ENCODE measurements around the gene AGPAT4.
"Not testable (repeated sequence)": the region's sequence is repeated elsewhere in the genome, so short reads cannot be mapped to it uniquely, and the experiment has no call there.

AGPAT4 gene

DNA sequence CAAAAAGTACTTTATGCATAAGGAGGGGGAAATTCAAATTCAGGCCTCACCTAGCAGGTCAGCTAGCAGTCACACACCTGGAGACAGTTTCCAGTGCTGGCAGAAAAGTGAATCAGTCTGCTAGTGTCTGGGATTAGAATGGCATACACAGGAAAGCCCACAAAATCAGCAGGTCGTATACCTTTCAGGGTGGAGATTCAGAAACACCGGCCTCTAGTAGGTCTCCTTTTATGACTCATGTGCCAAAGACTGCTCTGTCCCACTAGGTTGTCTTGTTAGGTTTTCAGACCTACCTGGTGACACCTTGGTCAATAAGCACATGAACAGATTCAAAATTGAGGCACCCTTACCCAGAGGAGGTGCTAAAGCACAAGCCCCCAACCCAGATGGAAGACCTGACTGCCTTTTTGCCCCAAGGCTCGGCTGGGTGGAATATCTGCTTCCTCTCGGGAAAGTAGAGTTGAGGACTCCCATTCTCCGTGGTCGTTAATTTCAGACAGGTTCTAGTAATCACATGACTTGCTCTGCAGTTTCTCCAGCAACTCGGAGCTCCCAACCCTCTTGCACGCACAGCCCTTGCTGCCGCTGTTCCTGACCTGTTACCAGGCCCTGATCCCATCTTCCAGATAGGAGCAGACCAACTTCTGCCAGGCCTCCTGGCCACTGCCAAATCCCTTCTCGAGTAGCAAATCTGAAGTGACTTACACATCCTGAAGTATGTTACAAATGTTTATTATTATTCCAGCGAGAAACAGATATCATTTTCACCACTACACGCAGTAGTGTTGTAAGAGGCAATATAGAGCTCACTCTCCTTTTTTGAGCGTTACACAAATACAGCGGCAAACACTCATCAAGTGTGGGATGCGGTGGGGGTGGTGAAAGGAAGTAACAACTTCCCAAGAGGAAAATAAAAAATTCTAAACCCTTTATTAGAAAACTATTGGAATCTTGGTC is 46.6 kb downstream of the AGPAT4 start:
- no peak for DNase-seq (ENCODE audit: low read depth, low spot score)

DNA sequence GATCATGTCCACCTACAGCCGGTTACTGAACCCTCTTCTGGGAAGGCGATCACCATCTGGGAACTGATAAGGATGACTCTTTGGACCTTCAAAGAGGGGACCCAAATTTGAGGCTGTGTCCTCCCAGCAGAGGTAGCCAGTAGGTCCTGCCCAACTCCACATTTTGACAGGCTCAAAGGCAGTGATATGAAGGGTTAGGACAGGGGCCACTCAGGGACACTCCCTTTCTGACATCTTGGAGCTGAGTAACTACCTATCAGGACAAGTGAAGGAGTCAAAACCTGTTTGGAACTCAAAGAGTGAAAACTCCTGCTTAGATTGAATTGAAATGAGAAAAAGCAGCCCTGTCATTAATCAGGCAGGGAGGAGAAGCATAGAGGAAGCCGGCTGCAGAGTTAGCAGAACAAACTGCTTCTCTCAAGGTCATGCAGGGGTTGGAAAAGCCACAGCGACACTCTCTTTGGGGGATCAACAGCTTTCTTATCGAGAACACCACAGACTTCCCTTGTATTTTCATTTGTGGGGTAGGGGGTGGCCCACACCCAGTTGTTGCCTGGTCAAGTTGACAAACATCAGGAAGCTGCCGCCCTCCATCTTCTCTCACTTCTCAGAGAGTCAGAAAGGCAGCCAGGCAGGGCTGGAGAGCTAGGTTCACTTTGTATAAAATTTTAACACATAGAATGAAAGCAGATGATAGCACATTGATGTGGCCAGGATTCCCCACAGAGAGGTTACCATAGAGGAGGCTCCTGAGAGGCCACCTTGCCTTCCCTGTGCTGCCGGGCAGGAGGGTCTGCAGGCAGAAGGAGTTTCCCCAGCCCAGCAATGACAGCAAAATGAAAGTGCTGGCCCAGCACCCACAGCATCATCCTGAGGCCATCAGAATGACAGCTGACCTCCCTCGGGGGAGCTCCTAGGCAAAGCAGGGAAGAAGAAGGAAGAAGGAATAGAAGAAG is 47.6 kb downstream of the AGPAT4 start:
- no peak for DNase-seq (ENCODE audit: low read depth, low spot score)

DNA sequence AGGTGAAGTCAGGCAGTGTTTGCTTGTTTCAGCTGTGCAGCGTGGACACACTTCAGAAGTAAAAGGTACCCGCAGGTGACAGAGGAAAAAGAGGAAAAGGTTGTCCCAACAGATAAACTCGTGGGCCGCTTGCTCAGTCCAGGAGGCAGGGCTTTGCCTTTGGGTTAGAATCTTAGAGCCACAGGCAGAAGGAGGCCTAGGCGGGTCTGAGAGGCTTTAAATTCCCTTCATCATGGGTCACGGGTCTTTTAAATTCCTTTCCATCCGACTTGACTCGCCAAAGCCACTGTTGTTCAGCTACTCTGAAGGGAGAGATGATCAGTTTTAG is 48.2 kb downstream of the AGPAT4 start:
- DNase-seq (ENCODE audit: low read depth, low spot score), result no peak

DNA sequence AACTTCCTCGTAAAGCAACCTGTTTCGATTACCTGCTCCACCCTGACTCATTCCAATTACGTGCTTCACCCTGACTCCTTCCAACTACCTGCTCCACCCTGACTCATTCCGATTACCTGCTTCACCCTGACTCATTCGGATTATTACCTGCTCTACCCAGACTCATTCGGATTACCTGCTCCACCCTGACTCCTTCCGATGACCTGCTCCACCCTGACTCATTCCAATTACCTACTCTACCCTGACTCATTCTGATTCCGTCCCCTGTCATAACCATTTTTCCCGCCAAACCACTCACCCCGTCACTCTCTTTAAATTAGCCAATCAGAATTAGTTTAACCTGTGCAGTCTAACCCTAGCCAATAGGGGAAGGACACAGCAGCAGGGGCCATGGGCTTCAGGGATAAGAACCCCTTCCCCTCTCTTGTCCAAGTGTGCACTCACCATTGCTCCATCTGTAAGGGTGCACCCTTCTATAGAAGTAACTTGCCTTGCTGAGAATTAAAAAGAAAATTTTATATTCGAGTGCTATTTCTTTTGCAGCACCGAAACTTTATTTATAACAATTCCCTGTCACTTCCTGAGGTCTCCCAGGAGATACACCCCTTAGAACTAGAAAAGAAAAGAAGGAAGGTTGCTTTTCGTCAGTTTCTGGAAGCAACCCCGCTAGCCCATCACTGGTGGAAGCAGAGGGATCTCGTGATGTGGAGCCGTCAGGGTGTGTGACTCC is 48.7 kb downstream of the AGPAT4 start:
- not testable (repeated sequence) for DNase-seq (ENCODE audit: low read depth, low spot score)

DNA sequence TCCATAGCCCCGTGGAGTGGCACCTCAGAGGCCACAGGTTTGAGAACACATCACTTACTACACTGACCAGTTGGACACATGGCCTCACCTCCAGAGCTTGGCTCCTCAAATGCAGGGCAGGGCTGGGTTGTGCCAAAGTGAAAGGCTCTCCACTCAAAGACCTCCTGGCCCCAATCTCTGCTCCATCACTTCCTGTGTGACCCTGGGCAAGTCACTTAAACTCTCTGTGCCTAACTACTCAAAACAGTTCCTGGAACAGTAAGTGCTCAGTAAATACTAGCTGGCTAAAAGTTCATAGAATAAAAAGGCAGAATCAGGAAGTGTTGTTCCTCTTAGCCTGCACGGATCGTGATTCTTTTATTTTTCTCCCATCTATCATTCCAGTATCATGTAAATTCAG is 50.2 kb downstream of the AGPAT4 start:
- DNase-seq (ENCODE audit: low read depth, low spot score), result no peak

DNA sequence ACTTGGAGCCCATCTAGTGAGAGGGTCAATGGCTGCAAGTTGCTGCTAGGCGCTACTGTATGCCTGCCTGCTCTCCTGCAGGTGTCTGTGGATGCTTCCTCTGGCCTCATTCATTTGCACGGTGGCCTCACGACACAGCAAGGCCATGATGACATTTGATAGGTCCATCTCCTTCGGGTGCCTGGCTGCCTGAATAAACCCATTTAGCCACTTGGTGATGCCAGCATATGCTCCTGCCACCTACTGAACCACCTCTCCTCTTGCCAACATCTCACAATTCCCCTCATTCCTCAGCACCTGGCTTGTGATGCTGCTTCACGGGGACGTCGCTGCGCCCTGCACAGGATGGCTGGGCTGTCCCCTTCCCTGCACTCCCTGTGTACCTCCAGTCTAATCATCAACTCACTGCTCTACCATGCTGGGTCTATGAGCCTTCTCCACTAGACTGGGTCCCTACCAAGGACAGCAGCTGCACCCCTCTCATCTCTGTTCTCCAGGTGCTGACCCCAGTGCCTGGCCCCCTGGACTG is 51.1 kb downstream of the AGPAT4 start:
- DNase-seq (ENCODE audit: low read depth, low spot score), result no peak

DNA sequence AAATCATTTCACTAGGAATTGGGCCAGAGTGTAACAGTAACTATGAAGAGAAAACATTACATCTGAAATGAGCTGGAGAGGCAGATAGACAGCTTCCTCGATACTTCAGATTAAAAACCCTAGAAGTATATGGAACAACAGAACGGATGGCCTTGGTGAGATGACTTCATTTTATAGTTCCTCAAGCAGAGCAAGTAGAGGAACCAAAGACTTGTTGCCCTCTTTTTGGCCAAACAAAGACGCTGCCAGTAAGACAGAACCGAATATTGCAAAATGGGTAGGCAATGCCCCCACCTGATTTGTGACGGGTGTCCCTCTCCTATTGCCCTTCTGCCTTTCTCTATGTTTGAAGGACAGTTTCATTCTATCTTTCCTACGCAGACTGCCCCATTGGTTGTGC is 53.5 kb downstream of the AGPAT4 start:
- no peak for DNase-seq (ENCODE audit: low read depth, low spot score)

DNA sequence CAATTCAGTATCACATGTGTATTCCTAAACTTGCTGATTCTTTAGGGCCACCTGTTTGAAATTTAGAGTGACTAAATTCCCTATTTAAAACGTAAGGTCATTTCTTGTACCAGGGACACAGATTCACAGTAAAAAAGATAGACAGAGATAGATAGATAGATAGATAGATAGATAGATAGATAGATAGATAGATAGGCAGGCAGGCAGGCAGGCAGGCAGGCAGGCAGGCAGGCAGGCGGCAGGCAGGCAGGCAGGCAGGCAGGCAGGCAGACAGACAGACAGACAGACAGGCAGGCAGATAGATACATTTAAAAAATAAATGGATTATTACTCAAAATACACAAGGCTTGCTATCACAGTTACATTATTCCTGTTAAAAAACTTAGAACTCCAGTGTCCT is 54.2 kb downstream of the AGPAT4 start:
- no peak for DNase-seq (ENCODE audit: low read depth, low spot score)

DNA sequence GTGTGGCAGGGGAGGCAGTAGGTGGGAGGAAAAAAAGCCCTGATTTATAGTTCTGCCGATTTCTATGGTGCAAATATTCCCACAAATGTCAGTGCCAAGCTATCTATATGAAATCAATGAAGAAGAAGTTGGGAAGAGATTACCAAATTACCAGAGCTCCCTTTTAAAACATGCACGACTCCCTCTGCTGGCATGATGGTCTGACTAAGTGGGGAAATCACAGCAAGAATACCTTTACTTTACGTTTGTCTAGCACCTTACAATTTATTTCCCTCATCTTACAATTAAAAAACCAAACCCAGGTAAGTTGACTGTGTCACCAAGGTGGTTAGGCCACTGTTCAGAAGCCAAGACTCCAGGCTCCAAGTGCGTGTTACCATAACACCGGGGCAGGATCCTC is 55.6 kb downstream of the AGPAT4 start:
- no peak for DNase-seq (ENCODE audit: low read depth, low spot score)

DNA sequence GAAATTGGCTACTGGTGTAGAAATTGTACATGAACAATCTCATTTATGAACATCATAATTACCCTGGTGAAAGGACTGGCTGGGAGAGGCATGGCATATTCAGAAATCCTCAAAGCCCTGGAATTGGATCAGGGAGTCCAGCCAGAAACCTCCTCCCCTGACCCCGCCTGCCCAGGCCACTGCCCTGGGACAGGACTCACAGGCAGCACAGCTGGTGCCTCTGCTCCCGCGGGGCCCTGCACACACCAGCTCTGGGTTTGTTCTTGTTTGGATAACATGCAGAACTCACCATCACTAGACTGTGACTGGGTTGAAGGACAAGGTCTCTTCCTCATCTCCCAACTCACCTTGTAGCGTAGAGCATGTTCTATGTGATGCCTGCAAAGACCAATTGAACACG is 56.2 kb downstream of the AGPAT4 start:
- DNase-seq (ENCODE audit: low read depth, low spot score), result no peak

DNA sequence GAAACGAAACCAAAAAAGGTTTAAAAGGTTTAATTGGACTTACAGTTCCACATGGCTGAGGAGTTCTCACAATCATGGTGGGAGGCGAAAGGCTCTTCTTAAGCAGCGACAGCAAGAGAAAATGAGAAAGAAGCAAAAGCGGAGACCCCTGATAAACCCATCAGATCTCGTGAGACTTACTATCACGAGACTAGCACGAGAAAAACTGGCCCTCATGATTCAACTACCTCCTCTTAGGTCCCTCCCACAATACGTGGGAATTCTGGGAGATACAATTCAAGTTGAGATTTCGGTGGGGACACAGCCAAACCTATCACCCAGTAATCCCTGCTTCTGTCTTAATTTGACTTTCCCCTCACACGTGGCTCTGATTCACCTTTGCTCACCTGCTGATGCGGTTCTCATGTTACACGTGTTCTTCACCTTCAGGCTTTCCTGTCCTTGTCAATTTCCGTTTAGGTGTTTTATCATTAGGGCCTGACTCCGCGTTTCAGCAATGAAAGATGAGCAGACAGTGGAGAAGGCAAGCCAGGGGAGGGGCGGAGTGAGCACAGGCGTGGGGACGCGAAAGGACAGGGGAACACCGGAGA is 57.1 kb downstream of the AGPAT4 start:
- DNase-seq (ENCODE audit: low read depth, low spot score), result no peak

DNA sequence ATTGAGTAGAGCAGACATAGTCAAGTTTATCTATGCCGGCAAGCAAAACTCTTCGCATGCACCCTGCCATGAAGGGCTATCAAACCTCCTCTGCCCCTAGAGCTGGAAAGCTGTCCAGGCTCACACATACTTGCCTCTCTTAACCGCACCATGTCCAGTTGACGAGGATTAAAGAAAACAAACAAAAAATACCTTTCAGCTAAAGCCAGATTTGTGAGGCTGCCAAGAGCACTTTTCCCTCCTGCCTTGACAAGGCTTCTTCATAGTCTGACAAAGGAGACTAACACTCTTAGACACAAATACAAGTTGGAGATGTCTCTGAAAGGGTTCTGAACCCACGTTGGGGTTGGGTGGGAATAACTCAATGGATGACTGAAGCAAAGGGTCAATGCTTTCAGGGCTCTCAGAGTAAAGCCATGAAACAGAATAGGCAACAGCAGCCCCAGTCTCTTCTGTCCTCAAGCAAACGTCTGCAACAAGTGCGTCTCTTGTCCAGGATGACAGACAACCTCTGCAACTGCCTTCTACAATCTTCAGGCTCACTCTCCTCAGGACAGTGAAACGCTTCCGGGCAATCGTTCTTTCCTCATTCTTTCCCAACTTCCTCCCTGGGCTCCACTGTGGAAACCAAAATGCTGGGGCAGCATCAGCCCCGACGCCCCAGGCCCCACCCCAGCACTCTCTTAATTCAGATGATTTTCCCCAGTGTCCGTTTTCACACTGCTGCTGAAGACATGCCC is 57.8 kb downstream of the AGPAT4 start:
- no peak for DNase-seq (ENCODE audit: low read depth, low spot score)

DNA sequence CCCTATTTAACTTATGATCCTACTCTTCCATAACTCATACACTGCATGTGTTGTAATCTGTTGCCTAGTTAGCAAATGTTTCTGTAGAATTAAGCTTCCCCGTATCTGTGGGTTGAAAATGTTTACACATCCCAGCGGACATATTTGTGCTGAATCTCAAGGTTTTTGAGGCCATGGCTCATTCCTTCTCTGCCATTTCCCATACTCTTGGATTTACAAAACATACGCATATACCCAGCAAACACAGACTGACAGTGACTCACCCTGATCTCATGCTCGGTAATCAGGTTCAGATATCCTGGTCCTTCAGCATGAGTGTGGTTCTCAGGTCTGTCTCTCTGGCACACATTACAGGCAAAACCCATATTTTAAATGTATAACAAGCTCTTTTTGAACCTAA is 58.7 kb downstream of the AGPAT4 start:
- no peak for DNase-seq (ENCODE audit: low read depth, low spot score)

DNA sequence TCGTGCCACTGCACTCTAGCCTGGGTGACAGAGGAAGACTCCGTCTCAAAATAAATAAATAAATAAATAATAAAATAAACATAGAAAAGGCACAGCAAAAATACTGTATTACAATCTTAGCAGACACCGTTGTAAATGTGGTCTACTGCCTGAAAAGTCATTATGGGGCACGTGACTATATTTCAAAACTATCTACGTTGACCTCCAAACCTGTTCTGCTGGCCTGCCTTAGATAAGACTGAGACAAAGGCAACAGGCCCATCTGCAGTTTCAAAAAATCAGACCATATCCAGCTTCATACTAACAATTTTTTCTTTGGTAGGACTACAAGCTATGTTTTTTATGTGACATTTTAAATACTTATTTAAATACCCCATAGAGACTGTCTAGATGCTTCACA is 59.1 kb downstream of the AGPAT4 start:
- DNase-seq (ENCODE audit: low read depth, low spot score), result no peak

DNA sequence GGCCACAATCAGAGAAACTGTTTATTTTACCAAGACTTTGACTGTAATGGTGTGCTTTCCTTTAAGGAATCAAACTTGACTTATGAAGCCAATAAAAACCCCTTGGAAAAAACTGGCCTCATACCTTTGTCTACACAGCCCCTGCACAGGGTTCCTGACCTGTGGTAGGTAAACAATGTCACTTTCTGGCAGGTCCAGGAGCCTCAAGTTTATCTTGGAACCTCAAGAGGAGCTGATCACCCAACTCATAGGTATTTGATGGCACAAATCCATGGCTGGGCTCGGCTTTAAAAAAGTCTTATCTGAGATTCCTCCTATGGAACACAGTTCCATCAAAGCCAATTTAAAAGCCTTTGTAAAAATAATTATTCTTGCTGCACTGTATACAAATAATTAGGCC is 61.0 kb downstream of the AGPAT4 start:
- DNase-seq (ENCODE audit: low read depth, low spot score), result no peak

DNA sequence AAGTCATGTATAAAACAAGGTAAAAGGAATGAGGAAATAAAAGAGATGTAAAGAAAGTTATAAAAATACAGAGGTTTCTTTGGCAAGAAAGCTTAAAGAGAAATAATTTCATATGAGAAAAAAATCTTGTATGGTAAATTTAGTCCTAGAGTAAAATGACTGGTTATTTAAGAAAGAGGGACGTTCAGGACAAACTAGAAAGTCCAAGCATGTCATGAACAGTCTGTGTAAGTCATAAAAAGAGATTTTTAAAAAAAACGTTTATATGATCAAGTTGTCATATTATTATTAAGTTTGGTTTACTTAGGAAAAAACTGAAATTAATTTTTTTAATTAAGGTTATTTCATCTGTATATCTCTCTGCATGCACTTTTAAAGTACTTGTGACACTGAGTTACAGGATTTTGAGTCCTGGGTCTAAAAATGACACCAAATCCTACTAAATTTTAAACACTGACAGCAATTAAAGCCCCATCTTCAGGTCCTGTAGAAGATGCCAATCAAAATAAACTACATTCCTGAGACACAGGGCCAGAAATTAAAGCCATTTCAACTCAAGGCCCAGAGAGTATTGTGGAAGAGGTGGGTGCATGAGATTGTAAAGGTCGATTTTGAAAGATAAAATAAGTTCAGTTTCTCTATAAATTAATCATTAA is 62.4 kb downstream of the AGPAT4 start:
- DNase-seq (ENCODE audit: low read depth, low spot score), result no peak

DNA sequence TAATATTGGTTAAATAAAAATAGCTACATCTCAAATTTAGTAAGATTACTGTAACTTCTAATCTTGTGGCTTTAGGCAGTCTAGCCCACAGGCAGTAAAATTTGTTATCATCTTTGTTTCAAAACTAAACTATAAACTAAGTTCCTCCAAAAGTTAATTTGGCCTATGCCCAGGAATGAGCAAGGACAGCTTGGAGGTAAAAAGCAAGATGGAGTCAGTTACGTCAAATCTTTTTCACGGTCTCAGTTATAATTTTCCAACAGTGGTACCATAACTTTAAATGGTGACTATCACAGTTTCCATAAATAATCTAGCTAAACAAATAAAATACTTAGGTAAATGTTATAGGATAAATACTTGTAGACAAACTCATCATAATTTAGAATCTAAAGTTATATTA is 63.0 kb downstream of the AGPAT4 start:
- DNase-seq (ENCODE audit: low read depth, low spot score), result no peak

DNA sequence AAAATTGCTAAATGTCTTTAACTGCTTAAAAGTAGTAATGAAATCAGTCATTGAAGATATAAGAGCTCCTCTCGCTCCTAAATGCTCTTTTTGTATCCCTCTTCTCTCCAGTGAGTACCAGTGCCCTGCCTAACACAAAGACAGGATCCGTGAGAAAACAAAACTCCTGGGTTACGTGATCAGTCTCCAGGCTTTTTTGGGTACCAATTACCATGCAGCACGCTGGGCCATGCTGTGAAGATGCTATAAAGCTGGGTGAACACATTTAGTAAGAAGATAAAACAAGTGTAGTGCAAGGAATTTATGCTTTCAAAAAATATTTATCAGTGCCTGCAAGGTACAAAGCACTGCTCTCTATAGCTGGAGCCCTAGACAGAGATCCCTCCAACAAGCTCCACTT is 66.7 kb downstream of the AGPAT4 start:
- no peak for DNase-seq (ENCODE audit: low read depth, low spot score)

DNA sequence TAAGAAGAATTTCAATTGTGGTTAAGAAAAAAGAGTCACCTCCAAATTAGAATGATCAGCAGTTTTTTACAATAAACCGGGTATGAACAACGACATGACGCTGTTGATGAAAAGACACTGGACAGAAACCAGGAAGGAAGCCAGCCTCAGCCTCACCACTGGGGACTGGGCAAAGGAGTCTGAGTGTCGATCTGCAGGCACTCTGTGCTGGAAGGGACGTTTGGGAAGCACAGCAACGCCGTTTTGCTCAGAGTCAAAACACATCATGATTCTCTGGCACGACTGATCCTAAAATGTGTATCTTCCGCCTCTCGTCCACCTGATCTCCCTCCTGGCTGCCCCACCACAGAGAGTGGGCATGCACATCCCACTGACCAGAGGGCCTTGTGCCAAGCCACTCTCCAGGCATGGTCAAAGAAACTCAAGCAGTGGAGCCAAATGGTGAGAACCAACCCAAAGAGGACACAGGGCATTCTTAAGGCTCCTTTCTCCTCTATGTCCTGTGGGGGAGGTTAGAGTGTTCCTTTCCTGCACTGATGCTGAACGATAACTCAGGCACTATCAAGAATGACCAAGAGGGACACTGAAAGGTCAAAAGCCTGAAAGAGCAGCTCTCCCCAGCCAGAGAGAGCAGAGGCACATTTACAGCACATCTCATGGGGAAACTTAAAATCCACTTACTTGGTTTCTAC is 68.8 kb downstream of the AGPAT4 start:
- no peak for DNase-seq (ENCODE audit: low read depth, low spot score)

All from iPS DF 19.7 (cell line).